ENCODE measurements around the gene CDK8.

CDK8 gene

GRCh38 chr13:26253262-26253786, 605 bp upstream of the CDK8 start:
- Histone ChIP-seq H3K9ac (ENCODE audit: low read length) (peak overlapping the region; percentile 95), H3K36me3 (ENCODE audit: control insufficient read depth, insufficient read depth, low read length, severe bottlenecking) (no peaks in the 10 kb centered on the region), H3K27me3 (replicated peaks; ENCODE audit: control insufficient read depth, insufficient read depth, low read length) (no peaks in the 10 kb centered on the region), H3K4me3 (ENCODE audit: low read length) (peak overlapping the region; percentile 93), H3K4me1 (ENCODE audit: control insufficient read depth, insufficient read depth, low read length) (peaks cover 16% of the 10 kb centered on the region), H3K9me3 (ENCODE audit: control insufficient read depth, low read length) (no peaks in the 10 kb centered on the region)
- no peak for DNase-seq (ENCODE audit: low read depth)

GRCh38 chr13:26254583-26255111, 718 bp downstream of the CDK8 start:
- Histone ChIP-seq H3K9me3 (ENCODE audit: control insufficient read depth, low read length) (no peaks in the 10 kb centered on the region), H3K27me3 (replicated peaks; ENCODE audit: control insufficient read depth, insufficient read depth, low read length) (no peaks in the 10 kb centered on the region), H3K36me3 (ENCODE audit: control insufficient read depth, insufficient read depth, low read length, severe bottlenecking) (no peaks in the 10 kb centered on the region), H3K4me1 (ENCODE audit: control insufficient read depth, insufficient read depth, low read length) (peaks cover 16% of the 10 kb centered on the region), H3K4me3 (ENCODE audit: low read length) (peak overlapping the region; percentile 93), H3K9ac (ENCODE audit: low read length) (peak overlapping the region; percentile 95)
- peak; percentile 77 for DNase-seq (ENCODE audit: low read depth)

GRCh38 chr13:26255115-26255514, 1.2 kb downstream of the CDK8 start:
- peak overlapping the region; percentile 93 for H3K4me3 ChIP-seq (ENCODE audit: low read length)
- peak overlapping the region; percentile 95 for H3K9ac ChIP-seq (ENCODE audit: low read length)
- H3K4me1 ChIP-seq (ENCODE audit: control insufficient read depth, insufficient read depth, low read length): peaks cover 16% of the 10 kb centered on the region
- H3K27me3 ChIP-seq (replicated peaks; ENCODE audit: control insufficient read depth, insufficient read depth, low read length): no peaks in the 10 kb centered on the region
- DNase-seq (ENCODE audit: low read depth): no peak
- no peaks in the 10 kb centered on the region for H3K9me3 ChIP-seq (ENCODE audit: control insufficient read depth, low read length)
- no peaks in the 10 kb centered on the region for H3K36me3 ChIP-seq (ENCODE audit: control insufficient read depth, insufficient read depth, low read length, severe bottlenecking)

- Histone ChIP-seq H3K9ac (ENCODE audit: low read length) (peak overlapping the region; percentile 95), H3K9me3 (ENCODE audit: control insufficient read depth, low read length) (no peaks in the 10 kb centered on the region)
- DNase-seq (ENCODE audit: low read depth): peak; percentile 46
Measured at GRCh38 chr13:26255691-26256277, 1.9 kb downstream of the CDK8 start.

GRCh38 chr13:26257049-26257448, 3.1 kb downstream of the CDK8 start:
- H3K4me3 ChIP-seq (ENCODE audit: low read length): no peak overlapping the region
- H3K4me1 ChIP-seq (ENCODE audit: control insufficient read depth, insufficient read depth, low read length): peaks cover 16% of the 10 kb centered on the region
- H3K9me3 ChIP-seq (ENCODE audit: control insufficient read depth, low read length): no peaks in the 10 kb centered on the region
- no peak overlapping the region for H3K9ac ChIP-seq (ENCODE audit: low read length)
- H3K27me3 ChIP-seq (replicated peaks; ENCODE audit: control insufficient read depth, insufficient read depth, low read length): no peaks in the 10 kb centered on the region
- no peak for DNase-seq (ENCODE audit: low read depth)
- H3K36me3 ChIP-seq (ENCODE audit: control insufficient read depth, insufficient read depth, low read length, severe bottlenecking): no peaks in the 10 kb centered on the region

More at GRCh38 chr13:26255691-26256277, 1.9 kb downstream of the CDK8 start:
- H3K36me3 ChIP-seq (ENCODE audit: control insufficient read depth, insufficient read depth, low read length, severe bottlenecking): no peaks in the 10 kb centered on the region
- H3K4me1 ChIP-seq (ENCODE audit: control insufficient read depth, insufficient read depth, low read length): peaks cover 16% of the 10 kb centered on the region
- no peaks in the 10 kb centered on the region for H3K27me3 ChIP-seq (replicated peaks; ENCODE audit: control insufficient read depth, insufficient read depth, low read length)
- peak overlapping the region; percentile 93 for H3K4me3 ChIP-seq (ENCODE audit: low read length)

- H3K4me3 ChIP-seq (ENCODE audit: low read length): no peak overlapping the region
- H3K4me1 ChIP-seq (ENCODE audit: control insufficient read depth, insufficient read depth, low read length): peaks cover 16% of the 10 kb centered on the region
- H3K36me3 ChIP-seq (ENCODE audit: control insufficient read depth, insufficient read depth, low read length, severe bottlenecking): no peaks in the 10 kb centered on the region
- no peak for DNase-seq (ENCODE audit: low read depth)
- H3K27me3 ChIP-seq (replicated peaks; ENCODE audit: control insufficient read depth, insufficient read depth, low read length): no peaks in the 10 kb centered on the region
- no peak overlapping the region for H3K9ac ChIP-seq (ENCODE audit: low read length)
- H3K9me3 ChIP-seq (ENCODE audit: control insufficient read depth, low read length): no peaks in the 10 kb centered on the region
Measured at GRCh38 chr13:26259634-26260033, 5.7 kb downstream of the CDK8 start.

- Histone ChIP-seq H3K4me1 (ENCODE audit: control insufficient read depth, insufficient read depth, low read length) (no peaks in the 10 kb centered on the region), H3K9ac (ENCODE audit: low read length) (no peak overlapping the region), H3K27me3 (replicated peaks; ENCODE audit: control insufficient read depth, insufficient read depth, low read length) (no peaks in the 10 kb centered on the region), H3K4me3 (ENCODE audit: low read length) (no peak overlapping the region), H3K36me3 (ENCODE audit: control insufficient read depth, insufficient read depth, low read length, severe bottlenecking) (no peaks in the 10 kb centered on the region), H3K9me3 (ENCODE audit: control insufficient read depth, low read length) (no peaks in the 10 kb centered on the region)
- DNase-seq (ENCODE audit: low read depth): no peak
Measured at GRCh38 chr13:26262156-26262555, 8.2 kb downstream of the CDK8 start.

GRCh38 chr13:26266311-26266710, 12.4 kb downstream of the CDK8 start:
- Histone ChIP-seq H3K36me3 (ENCODE audit: control insufficient read depth, insufficient read depth, low read length, severe bottlenecking) (no peaks in the 10 kb centered on the region), H3K9ac (ENCODE audit: low read length) (no peak overlapping the region), H3K4me3 (ENCODE audit: low read length) (no peak overlapping the region), H3K4me1 (ENCODE audit: control insufficient read depth, insufficient read depth, low read length) (no peaks in the 10 kb centered on the region), H3K27me3 (replicated peaks; ENCODE audit: control insufficient read depth, insufficient read depth, low read length) (no peaks in the 10 kb centered on the region), H3K9me3 (ENCODE audit: control insufficient read depth, low read length) (no peaks in the 10 kb centered on the region)
- no peak for DNase-seq (ENCODE audit: low read depth)

GRCh38 chr13:26270707-26271106, 16.8 kb downstream of the CDK8 start:
- Histone ChIP-seq H3K4me3 (ENCODE audit: low read length) (no peak overlapping the region), H3K27me3 (replicated peaks; ENCODE audit: control insufficient read depth, insufficient read depth, low read length) (no peaks in the 10 kb centered on the region), H3K9me3 (ENCODE audit: control insufficient read depth, low read length) (no peaks in the 10 kb centered on the region), H3K36me3 (ENCODE audit: control insufficient read depth, insufficient read depth, low read length, severe bottlenecking) (no peaks in the 10 kb centered on the region), H3K4me1 (ENCODE audit: control insufficient read depth, insufficient read depth, low read length) (no peaks in the 10 kb centered on the region), H3K9ac (ENCODE audit: low read length) (no peak overlapping the region)
- no peak for DNase-seq (ENCODE audit: low read depth)

- Histone ChIP-seq H3K4me1 (ENCODE audit: control insufficient read depth, insufficient read depth, low read length) (no peaks in the 10 kb centered on the region), H3K9me3 (ENCODE audit: control insufficient read depth, low read length) (no peaks in the 10 kb centered on the region), H3K27me3 (replicated peaks; ENCODE audit: control insufficient read depth, insufficient read depth, low read length) (no peaks in the 10 kb centered on the region)
Measured at GRCh38 chr13:26272621-26273020, 18.7 kb downstream of the CDK8 start.

GRCh38 chr13:26280295-26280694, 26.4 kb downstream of the CDK8 start:
- Histone ChIP-seq H3K4me1 (ENCODE audit: control insufficient read depth, insufficient read depth, low read length) (peaks cover 4% of the 10 kb centered on the region), H3K9ac (ENCODE audit: low read length) (no peak overlapping the region), H3K36me3 (ENCODE audit: control insufficient read depth, insufficient read depth, low read length, severe bottlenecking) (peaks cover 11% of the 10 kb centered on the region), H3K27me3 (replicated peaks; ENCODE audit: control insufficient read depth, insufficient read depth, low read length) (no peaks in the 10 kb centered on the region), H3K9me3 (ENCODE audit: control insufficient read depth, low read length) (no peaks in the 10 kb centered on the region), H3K4me3 (ENCODE audit: low read length) (no peak overlapping the region)
- DNase-seq (ENCODE audit: low read depth): peak; percentile 59

More at GRCh38 chr13:26272621-26273020, 18.7 kb downstream of the CDK8 start:
- Histone ChIP-seq H3K4me3 (ENCODE audit: low read length) (no peak overlapping the region), H3K36me3 (ENCODE audit: control insufficient read depth, insufficient read depth, low read length, severe bottlenecking) (no peaks in the 10 kb centered on the region), H3K9ac (ENCODE audit: low read length) (no peak overlapping the region)
- no peak for DNase-seq (ENCODE audit: low read depth)
